Coronary artery (tissue), 2 donors: ENCODE data around the gene TMEM108.

Experiments used
- DNase-seq: peaks from one replicate; pipeline ENCODE4 v3.0.0-alpha.2; 2017; ENCODE audit warnings: low spot score
- H3K27ac ChIP-seq, 2 donors: fragments of 200-600 bp; sonication (generic); one replicate each; pipeline ENCODE4 v1.5.1; 2016 to 2019
- H3K4me3 ChIP-seq: fragments of 200-600 bp; sonication (generic); 2 replicates; pipeline ENCODE4 v1.5.1; 2016; ENCODE audit warnings: mild to moderate bottlenecking, moderate library complexity
- TF ChIP-seq, protein P1 (sequence below): fragments of 200-600 bp; sonication (generic); IDR thresholded peaks from one replicate; pipeline ENCODE4 v1.5.1; 2019; ENCODE audit warnings: antibody characterized with exemption

Gene TMEM108

DNA sequence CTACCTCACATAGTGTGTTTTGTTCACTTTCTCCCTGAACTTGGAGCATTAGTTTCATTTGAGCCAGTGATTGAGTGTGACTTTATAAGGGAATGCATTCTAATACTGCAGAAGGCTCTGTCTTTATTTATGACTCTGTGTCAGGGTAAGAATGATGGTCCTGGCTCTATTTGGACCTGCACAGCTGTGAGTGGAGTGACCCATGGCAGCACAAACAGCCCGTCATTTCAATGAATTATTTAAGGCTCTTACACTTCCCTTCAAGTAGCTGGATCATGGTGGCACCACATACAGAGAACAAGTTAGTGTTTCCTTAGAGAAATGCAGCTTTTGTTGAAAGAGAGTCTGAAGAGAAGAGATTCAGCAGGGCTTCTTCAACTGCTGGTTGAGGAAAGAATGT, 16.4 kb downstream of the TMEM108 start:
- no peak for DNase-seq
- TF ChIP-seq, protein P1, sequence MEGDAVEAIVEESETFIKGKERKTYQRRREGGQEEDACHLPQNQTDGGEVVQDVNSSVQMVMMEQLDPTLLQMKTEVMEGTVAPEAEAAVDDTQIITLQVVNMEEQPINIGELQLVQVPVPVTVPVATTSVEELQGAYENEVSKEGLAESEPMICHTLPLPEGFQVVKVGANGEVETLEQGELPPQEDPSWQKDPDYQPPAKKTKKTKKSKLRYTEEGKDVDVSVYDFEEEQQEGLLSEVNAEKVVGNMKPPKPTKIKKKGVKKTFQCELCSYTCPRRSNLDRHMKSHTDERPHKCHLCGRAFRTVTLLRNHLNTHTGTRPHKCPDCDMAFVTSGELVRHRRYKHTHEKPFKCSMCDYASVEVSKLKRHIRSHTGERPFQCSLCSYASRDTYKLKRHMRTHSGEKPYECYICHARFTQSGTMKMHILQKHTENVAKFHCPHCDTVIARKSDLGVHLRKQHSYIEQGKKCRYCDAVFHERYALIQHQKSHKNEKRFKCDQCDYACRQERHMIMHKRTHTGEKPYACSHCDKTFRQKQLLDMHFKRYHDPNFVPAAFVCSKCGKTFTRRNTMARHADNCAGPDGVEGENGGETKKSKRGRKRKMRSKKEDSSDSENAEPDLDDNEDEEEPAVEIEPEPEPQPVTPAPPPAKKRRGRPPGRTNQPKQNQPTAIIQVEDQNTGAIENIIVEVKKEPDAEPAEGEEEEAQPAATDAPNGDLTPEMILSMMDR: no peak
- Histone ChIP-seq H3K4me3 (no peak overlapping the region), H3K27ac (no peak overlapping the region)

GRCh38 chr3:133055339-133055738, 17.1 kb downstream of the TMEM108 start:
- DNase-seq: no peak
- Histone ChIP-seq H3K4me3 (no peak overlapping the region), H3K27ac (no peak overlapping the region)
- TF ChIP-seq, protein P1: no peak

- DNase-seq: no peak
- no peak overlapping the region for H3K27ac ChIP-seq
- TF ChIP-seq, protein P1: no peak
- no peak overlapping the region for H3K4me3 ChIP-seq
These were observed 20.1 kb downstream of the TMEM108 start for GRCh38 chr3:133058243-133058642.

DNA sequence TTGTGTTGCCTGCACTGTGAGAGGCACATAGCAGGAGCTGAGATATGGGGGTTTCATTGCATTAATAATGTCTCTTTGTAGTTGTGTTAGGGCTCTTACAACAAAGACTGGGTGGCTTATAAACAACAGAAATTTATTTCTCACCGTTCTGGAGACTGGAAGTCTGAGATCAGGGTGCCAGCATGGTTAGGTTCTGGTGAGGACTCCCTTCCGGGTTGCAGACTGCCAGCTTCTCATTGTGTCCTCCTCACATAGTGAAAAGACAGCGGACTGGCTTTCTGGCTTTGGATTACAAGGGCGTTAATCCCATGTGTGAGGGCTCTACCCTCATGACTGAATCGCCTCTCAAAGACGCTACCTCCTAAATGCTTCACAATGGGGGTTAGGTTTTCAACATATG, 20.6 kb downstream of the TMEM108 start:
- TF ChIP-seq, protein P1: no peak
- DNase-seq: no peak
- no peak overlapping the region for H3K27ac ChIP-seq

DNA sequence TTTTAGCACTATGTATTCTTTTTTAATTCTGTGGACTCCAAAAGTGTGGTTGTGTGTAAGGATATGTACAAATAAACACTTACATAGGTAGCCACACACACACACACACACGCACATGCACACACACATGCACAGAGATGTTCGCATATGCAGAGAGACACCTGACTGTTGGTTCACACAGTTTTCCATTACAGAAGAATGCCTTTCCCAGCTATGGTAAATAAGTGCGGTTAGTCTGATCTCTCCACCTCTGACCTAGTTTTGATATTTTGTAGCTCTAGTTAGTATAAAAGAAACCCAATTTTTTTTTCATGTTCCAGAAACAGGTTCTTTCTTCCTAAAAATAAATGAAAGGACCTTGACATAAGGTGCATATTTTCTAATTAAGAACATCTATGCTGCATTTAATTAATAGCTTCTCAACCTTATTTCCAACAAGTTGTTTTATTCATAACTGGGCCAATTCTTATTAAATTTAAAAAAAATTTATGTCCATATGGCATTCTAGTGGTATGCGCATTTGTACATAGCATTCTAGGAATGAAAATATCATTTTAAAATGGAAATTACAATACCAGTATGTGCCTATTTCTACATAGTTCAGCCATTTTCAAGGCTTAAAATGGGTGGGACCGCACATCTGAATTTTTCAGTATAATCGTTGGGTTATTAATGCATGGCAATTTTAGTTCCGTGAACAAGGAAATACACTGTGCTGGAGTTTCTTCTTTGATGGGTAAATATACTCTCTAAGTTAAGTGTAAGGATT, 27.2 kb downstream of the TMEM108 start:
- H3K27ac ChIP-seq: no peak overlapping the region
- TF ChIP-seq, protein P1: no peak
- H3K4me3 ChIP-seq: no peak overlapping the region
- no peak for DNase-seq

More for the DNA sequence above, 20.6 kb downstream of the TMEM108 start:
- H3K4me3 ChIP-seq: no peak overlapping the region

- Histone ChIP-seq H3K27ac (no peak overlapping the region), H3K4me3 (no peak overlapping the region)
- TF ChIP-seq, protein P1: no peak
- DNase-seq: no peak
These were observed 27.8 kb downstream of the TMEM108 start for GRCh38 chr3:133066026-133066425.
